HUES64 (cell line): ENCODE data around the gene GATD1.

Experiments
- H3K27ac ChIP-seq: 2 replicates; pipeline ENCODE4 v1.7.0; 2013; ENCODE audit warnings: low read depth, low read length, inconsistent platforms
- H3K27me3 ChIP-seq: 2 replicates; pipeline ENCODE4 v1.6.1; 2013; ENCODE audit warnings: mild to moderate bottlenecking, low read length; ENCODE audit not compliant: insufficient read depth
- H3K36me3 ChIP-seq: 2 replicates; pipeline ENCODE4 v1.6.1; 2013; ENCODE audit warnings: mild to moderate bottlenecking, low read length; ENCODE audit not compliant: insufficient read depth
- H3K4me1 ChIP-seq: 2 replicates; pipeline ENCODE4 v1.6.1; 2013; ENCODE audit warnings: mild to moderate bottlenecking, low read length, moderate library complexity; ENCODE audit not compliant: insufficient read depth
- H3K4me3 ChIP-seq: 2 replicates; pipeline ENCODE4 v1.5.1; 2013; ENCODE audit warnings: mild to moderate bottlenecking, low read length, moderate library complexity
- H3K9ac ChIP-seq: 2 replicates; pipeline ENCODE4 v1.6.1; 2013; ENCODE audit warnings: mild to moderate bottlenecking, low read depth, low read length
- H3K9me3 ChIP-seq: 2 replicates; pipeline ENCODE4 v1.6.1; 2013; ENCODE audit warnings: low read depth, low read length; ENCODE audit not compliant: insufficient read depth
- WGBS: fragments of 150-250, 120-280 bp; methylation state at CpG from one replicate; pipeline ENCODE4 v1.1.7; 2013; ENCODE audit warnings: missing lambda C conversion rate; 5-methylcytosine and 5-hydroxymethylcytosine counted together

Gene GATD1

GRCh38 chr11:783581-784015, 6.3 kb upstream of the GATD1 start:
- no peak overlapping the region; the same call in 1 of the 2 replicates for H3K27ac ChIP-seq
- H3K4me1 ChIP-seq, result peaks cover 9% of the 10 kb centered on the region
- H3K27me3 ChIP-seq, result no peaks in the 10 kb centered on the region
- 0 out of 2 replicates have a peak, but pooled peaks cover 10% of the 10 kb centered on the region for H3K36me3 ChIP-seq
- WGBS, result 6% methylated on average over 24 of the region's 24 CpGs
- H3K4me3 ChIP-seq, result peak overlapping the region; percentile 11; the same call in 1 of the 2 replicates
- no peak overlapping the region for H3K9ac ChIP-seq
- no peaks in the 10 kb centered on the region for H3K9me3 ChIP-seq

GRCh38 chr11:782264-783174, 5.2 kb upstream of the GATD1 start:
- Histone ChIP-seq H3K27ac (no peak overlapping the region), H3K36me3 (0 out of 2 replicates have a peak, but pooled peaks cover 10% of the 10 kb centered on the region), H3K4me1 (peaks cover 9% of the 10 kb centered on the region), H3K9me3 (no peaks in the 10 kb centered on the region), H3K27me3 (no peaks in the 10 kb centered on the region), H3K9ac (no peak overlapping the region), H3K4me3 (no peak overlapping the region)
- WGBS, result 76% methylated on average over 36 of the region's 36 CpGs

- Histone ChIP-seq H3K27me3 (no peaks in the 10 kb centered on the region), H3K36me3 (0 out of 2 replicates have a peak, but pooled peaks cover 10% of the 10 kb centered on the region), H3K27ac (no peak overlapping the region), H3K9me3 (no peaks in the 10 kb centered on the region), H3K4me3 (no peak overlapping the region), H3K4me1 (peaks cover 16% of the 10 kb centered on the region), H3K9ac (no peak overlapping the region)
- 93% methylated on average over 16 of the region's 16 CpGs for WGBS
Observed at GRCh38 chr11:779955-780532, 2.8 kb upstream of the GATD1 start.

- H3K36me3 ChIP-seq, result 0 out of 2 replicates have a peak, but pooled peaks cover 14% of the 10 kb centered on the region
- no peak overlapping the region for H3K27ac ChIP-seq
- H3K4me1 ChIP-seq, result peaks cover 16% of the 10 kb centered on the region
- no peaks in the 10 kb centered on the region for H3K27me3 ChIP-seq
- no peak overlapping the region for H3K4me3 ChIP-seq
- no peak overlapping the region for H3K9ac ChIP-seq
- H3K9me3 ChIP-seq, result no peaks in the 10 kb centered on the region
- 94% methylated on average over 23 of the region's 23 CpGs for WGBS
Observed at GRCh38 chr11:778976-779954, 2.0 kb upstream of the GATD1 start.

GRCh38 chr11:776561-777287, 563 bp downstream of the GATD1 start:
- H3K36me3 ChIP-seq, result peaks cover 34% of the 10 kb centered on the region
- peak overlapping the region; percentile 92 for H3K9ac ChIP-seq
- no peaks in the 10 kb centered on the region for H3K9me3 ChIP-seq
- WGBS, result under 1% methylated on average over 59 of the region's 65 CpGs
- H3K27ac ChIP-seq, result peak overlapping the region; percentile 94
- H3K4me3 ChIP-seq, result peak overlapping the region; percentile 73
- H3K27me3 ChIP-seq, result no peaks in the 10 kb centered on the region
- peaks cover 7% of the 10 kb centered on the region; the same call in 1 of the 2 replicates for H3K4me1 ChIP-seq

GRCh38 chr11:776263-776560, 1.1 kb downstream of the GATD1 start:
- WGBS, result 22% methylated on average over 10 of the region's 11 CpGs

GRCh38 chr11:774873-775592, 2.3 kb downstream of the GATD1 start:
- Histone ChIP-seq H3K36me3 (peaks cover 47% of the 10 kb centered on the region), H3K27me3 (no peaks in the 10 kb centered on the region), H3K9ac (no peak overlapping the region), H3K4me3 (0 out of 2 replicates have a peak overlapping the region, but pooled peaks have one; percentile 10), H3K9me3 (no peaks in the 10 kb centered on the region), H3K27ac (no peak overlapping the region), H3K4me1 (peaks cover 7% of the 10 kb centered on the region; the same call in 1 of the 2 replicates)
- WGBS, result 85% methylated on average over 20 of the region's 20 CpGs

More at GRCh38 chr11:776263-776560, 1.1 kb downstream of the GATD1 start:
- Histone ChIP-seq H3K27ac (no peak overlapping the region; the same call in 1 of the 2 replicates), H3K27me3 (no peaks in the 10 kb centered on the region), H3K36me3 (peaks cover 39% of the 10 kb centered on the region), H3K4me1 (peaks cover 7% of the 10 kb centered on the region; the same call in 1 of the 2 replicates), H3K9ac (peak overlapping the region; percentile 83), H3K9me3 (no peaks in the 10 kb centered on the region), H3K4me3 (peak overlapping the region; percentile 73)

GRCh38 chr11:773830-774229, 3.5 kb downstream of the GATD1 start:
- H3K9me3 ChIP-seq, result no peaks in the 10 kb centered on the region
- peaks cover 51% of the 10 kb centered on the region for H3K36me3 ChIP-seq
- H3K4me3 ChIP-seq, result no peak overlapping the region
- H3K9ac ChIP-seq, result no peak overlapping the region
- WGBS, result 97% methylated on average over 9 of the region's 9 CpGs
- no peaks in the 10 kb centered on the region for H3K27me3 ChIP-seq
- peaks cover 7% of the 10 kb centered on the region; the same call in 1 of the 2 replicates for H3K4me1 ChIP-seq
- H3K27ac ChIP-seq, result no peak overlapping the region

GRCh38 chr11:773425-773824, 3.9 kb downstream of the GATD1 start:
- no peak overlapping the region for H3K9ac ChIP-seq
- H3K9me3 ChIP-seq, result no peaks in the 10 kb centered on the region
- no peaks in the 10 kb centered on the region for H3K27me3 ChIP-seq
- 96% methylated on average over 5 of the region's 5 CpGs for WGBS
- H3K4me3 ChIP-seq, result no peak overlapping the region
- peaks cover 7% of the 10 kb centered on the region; the same call in 1 of the 2 replicates for H3K4me1 ChIP-seq
- H3K27ac ChIP-seq, result no peak overlapping the region
- peaks cover 49% of the 10 kb centered on the region for H3K36me3 ChIP-seq
